CD4-positive, alpha-beta T cell treated with Interleukin-2 at 100 ng/mL for 4 hours (primary cell): ENCODE data around the gene RENBP.

Source experiments
- DNase-seq: peaks from one replicate; pipeline ENCODE4 v3.0.0-alpha.2; 2020; ENCODE audit warnings: low spot score

The RENBP gene

DNA sequence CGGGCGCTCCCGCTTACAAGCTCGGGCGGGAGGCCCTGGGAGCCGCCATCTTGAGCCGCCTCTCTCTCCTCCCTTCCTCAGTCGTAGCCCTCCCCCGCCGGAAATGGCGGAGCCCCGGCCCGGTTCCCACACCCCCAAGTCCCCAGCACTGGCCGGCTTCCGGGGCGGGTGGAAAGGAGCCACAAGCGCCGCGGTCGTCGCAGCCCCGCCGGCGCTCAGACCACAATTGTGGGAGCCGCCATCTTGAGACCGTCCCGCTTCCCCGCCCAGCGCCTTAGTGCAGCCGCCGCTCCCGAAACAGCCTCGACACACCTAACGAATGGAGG lies 26.6 kb upstream of the RENBP start:
- DNase-seq = peak; percentile 88

DNA sequence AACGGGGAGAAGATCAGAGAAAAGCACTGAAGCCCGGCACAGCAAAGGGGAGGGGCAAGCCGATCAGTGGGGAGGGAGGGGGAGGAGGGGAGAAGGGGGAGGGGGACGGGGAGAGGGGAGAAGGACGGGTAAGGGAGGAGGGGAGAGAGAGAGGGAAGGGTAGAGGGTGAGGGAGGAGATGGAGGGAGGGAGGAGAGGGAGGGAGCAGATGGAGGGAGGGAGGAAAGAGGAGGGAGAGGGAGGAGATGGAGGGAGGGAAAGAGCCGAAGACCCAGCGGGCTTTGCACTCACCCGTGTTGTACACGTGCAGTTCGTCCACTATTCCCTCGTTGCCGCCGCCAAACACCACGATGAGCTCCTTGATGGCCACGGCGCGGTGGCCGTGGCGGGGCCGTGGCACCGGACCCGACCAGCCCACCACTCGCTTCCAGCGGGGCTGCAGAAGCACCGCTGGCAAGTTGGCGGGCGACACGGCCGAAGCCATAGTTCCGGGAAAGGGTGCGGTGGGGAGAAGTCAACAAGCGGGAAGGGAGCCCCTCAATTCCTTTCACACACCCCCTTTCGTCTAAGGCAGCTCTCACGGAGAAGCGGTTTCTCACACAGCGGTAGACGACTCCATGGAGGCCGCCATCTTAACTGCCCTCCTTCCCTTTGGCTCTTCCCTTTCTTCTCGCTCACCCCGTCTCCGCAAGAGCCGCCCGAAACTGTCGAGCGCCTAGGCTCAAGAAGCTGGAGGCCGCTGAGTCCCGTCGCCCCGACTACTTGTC lies 26.1 kb upstream of the RENBP start:
- DNase-seq = peak; percentile 19

DNA sequence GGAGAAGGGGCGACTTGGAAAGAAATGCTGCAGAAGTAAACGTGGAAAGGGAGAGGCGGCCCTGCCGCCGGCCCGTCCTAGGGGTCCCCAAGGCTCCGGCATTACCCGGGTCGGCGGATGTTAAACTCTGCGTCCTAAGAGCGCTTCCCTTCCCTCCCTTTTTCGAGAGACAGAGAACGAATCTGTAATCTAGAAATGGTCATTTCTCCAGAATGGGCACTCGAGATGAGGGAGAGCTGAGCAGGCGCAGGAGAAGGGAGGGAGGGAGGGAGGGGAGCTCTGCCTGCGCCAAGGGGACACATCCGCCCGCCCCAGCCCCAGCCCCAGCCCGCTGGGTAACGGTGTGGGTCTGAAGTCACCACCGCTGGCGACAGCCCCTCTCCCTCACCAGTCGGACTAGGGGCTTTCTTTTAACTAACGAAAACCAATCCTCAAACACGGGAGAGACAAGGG lies 25.5 kb upstream of the RENBP start:
- no peak for DNase-seq

- no peak for DNase-seq
These were observed 24.9 kb upstream of the RENBP start for GRCh38 chrX:153969125-153969903.

- DNase-seq = peak; percentile 39
These were observed 24.3 kb upstream of the RENBP start for GRCh38 chrX:153968754-153969124.

DNA sequence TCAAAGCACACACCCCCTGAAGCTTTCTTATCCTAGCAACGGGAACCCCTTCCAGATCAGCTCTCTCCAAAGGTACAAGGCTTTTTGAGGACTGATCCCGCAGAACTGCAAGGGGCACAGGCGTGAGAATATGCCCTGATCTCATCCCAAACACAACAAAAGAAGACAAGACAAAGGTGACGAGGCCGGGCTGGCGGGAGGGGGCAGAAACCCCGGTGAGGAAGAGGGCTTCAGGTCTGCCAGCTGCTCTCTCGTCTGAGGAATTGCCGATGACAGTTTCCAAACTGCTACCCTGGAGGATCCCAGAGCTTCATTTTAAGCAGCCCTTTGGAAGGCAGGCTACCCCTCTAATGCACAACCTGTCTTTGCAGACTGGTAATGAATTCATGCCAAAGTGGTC lies 23.8 kb upstream of the RENBP start:
- DNase-seq = no peak

DNA sequence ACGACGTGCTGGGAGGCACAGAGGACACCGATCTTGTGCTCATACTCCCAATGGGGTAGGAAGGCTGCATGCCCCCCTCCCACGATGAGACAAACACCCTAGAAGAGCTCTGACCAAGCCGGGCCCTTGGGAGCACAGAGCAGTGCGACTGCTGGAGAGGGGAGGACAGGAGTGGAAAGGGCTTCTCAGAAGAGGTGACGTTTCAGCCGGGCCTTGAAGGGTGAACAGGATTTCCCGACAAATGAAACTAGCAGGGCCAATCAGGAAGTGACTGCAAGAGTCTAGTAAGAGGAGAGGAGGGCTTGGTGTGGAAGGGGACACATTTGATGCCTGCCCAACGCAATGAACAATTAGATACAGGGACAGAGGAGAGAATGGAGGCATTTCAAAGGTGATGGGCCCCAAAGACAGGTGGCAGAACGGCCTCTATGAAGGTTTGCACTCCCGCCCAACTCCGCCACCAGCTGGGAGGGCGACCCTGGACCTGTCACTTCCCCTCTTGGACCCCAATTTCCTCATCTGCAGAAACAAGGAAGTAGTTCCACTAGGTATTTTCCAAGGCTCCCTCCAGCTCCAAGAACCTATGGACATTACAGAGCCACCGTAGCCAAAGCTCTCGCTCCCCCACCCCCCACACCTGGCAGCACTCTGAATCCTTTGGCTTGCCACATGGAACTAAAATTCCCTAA lies 23.2 kb upstream of the RENBP start:
- DNase-seq = peak; percentile 41

DNA sequence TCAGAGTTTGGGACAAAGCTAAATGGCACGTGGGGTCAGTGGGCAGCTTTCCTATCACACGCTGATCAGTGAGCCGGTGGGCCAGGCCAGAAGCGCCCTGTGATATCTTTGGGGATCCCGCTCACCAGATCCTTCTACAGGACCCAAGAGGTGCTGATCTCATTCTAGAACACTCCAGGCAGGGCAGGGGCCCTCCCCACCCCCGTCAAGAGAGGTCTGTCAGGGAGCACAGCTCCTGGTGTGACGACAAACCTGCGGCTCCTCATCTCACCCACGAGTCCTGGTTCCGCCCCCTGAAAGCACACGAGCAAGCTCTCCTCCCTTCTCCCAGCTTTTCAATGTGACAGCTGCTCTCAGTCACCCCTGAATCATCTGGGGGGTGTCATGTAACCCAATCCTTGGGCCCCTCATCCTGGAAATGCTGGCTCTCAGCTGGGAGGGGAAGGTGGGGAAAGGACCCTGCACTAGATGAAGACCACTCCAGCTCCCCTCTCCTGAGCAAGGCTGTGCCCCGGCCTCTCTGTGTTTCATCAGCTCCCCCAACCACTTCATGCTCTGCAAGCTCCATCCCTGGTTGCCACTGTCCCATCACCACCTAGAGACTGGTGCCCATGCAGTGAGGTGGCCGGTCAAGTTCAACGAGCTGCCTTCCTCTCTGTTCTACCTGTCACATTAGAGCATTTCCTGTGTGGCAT lies 22.5 kb upstream of the RENBP start:
- DNase-seq = no peak

- DNase-seq = no peak
These were observed 21.8 kb upstream of the RENBP start for GRCh38 chrX:153966283-153966688.

GRCh38 chrX:153965406-153965805 lies 21.0 kb upstream of the RENBP start:
- DNase-seq = no peak

DNA sequence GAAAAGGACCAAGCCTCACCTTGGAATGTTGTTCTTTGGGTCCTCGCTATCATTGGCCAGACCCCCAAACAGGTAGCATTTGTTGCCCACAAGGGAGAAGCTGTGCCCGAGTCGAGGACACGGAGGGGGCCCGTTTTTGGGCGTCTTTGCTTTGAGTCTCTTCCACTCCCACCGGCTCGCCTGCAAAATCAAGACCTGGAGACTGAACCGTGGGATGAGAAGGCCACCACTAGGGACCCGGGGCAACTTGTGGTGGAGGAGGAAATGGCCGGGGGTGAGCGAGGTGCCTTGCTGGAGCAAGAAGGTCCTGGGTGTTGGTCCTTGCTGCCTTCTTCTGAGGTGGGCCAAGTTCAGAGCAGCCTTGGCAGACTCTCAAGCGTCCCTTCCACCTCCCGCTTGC lies 19.7 kb upstream of the RENBP start:
- no peak for DNase-seq

DNA sequence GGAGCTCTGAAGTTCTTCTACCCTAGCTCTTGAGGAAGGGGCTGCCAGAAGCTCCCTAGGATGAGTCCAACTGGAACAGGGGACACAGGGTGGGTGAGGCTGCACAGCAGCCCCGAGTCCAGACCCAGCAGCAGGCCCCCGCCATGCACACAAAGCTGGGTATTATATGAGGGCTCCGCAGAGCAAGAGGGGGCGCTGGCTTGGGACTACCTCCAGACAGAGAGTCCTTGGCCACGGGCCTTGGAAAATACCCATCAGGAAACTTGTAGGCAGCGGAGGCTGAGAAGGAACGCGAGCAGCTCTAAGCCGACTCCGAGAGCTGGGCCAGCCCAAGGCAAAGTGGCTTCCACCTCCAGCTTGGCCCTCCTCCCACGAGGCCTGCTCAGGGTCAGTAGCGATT lies 19.1 kb upstream of the RENBP start:
- no peak for DNase-seq

DNA sequence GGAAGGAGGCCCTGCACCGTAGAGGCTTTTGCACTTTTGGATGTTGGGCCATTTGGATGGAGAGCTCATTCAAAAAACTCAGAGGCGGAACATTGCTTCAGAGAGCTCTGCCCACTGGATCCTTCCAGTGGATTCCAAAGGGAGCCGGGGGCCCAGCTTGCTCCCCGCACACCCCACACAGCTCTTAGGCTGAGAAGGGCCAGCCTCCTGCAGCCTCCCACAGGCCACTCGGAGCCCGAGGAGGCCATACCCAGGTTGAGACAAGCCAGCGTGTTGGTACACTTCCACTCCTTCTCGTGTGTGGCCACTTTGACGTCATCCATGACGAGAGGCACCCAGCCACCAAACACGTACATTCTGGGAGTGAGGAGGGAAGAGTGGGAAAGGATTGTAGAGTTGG lies 16.8 kb upstream of the RENBP start:
- DNase-seq = no peak

DNA sequence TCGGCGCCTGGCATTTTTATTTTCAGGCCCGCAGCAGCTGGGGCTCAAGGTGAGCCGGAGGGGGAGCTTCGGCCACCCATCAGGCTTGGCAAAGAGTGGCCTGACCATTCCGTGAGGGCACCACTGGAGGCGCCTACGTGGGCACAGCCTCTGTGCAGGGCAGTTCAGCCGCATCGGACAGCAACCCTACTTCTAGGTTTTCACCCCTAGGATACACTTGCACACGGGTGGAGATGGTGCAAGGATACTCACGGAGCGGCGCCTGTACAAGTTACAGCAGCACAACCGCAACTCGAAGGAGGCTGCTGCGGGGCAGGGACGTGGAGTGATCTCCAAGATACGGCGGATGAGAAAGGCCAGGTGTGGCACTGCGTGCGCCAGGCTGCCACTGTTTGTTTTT lies 16.3 kb upstream of the RENBP start:
- DNase-seq = no peak

DNA sequence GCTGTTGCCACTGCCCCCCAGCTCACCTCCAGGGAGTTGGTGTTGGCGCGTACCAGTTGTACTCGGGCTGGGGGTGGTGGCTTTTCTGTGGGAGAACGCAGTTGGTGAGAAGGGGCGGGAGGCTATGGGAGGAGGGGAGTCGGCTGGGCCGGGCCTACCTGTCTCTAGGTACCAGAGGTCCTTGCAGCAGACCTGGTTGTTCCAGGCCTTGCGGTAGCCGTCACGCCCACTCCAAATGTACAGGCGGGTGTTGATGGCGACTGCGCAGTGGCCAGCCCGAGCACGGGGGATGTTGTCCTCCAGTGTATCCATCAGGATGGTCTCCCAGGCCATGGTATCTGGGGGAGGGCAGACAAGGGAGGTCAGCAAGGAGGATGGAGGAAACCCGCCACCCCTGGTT lies 15.6 kb upstream of the RENBP start:
- no peak for DNase-seq

DNA sequence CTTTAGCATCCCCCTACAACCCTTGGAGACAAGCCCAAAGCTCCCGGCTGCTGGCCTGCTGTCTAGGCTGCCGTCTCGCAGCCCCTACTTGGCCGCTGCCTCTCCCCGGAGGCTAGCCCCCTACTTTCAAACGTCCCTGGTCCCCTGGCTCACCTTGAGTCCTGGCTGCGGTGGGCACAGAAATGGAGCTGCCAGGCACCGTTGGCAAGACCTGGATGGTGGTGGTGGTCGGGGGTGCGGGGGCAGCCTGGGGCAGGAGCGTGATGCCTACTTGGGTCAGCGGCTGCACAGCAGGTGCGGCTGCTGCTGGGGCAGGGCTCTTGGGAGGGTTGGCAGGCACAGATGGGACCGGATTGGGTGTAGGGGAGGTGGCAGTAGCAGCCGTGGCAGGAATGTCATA lies 15.2 kb upstream of the RENBP start:
- DNase-seq = no peak

DNA sequence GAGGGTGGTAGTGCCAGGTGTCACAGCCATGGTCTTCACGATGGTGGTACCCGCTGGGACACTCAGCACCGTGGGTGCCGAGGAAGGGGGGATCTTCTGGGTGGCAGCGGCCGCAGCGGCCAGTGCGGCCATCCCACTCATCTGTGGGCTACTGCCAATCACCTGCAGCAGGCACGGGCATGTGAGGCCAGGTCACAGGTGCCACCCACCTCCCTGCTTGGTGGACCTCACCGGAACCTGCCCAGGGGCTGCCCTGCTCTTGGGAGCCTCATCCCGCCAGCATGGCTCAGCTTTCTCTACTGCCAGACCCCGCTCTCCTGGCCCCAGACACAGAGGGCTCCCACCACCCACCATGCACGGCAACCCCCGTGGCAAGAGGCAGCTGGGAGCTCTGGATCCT lies 14.2 kb upstream of the RENBP start:
- no peak for DNase-seq

DNA sequence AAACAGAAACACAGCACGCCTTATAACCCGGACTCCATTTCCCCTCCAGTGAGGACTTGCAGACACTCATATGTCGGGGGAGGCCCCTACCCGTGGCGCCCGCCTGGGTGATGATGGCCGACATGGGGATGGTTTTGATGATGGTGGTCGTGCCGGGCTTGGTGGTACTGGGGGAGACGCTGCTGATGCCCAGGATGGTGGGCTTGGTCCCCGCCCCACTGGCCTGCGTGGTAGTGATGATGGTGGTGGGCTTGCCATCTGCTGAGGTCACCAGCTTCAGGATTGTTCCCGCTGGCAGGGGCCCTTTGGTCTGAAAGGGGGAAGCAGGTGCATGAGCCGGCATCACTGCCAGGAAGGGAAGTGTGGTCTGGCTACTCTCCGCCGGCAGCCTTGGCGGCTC lies 12.8 kb upstream of the RENBP start:
- DNase-seq = no peak

- DNase-seq = no peak
These were observed 11.8 kb upstream of the RENBP start for GRCh38 chrX:153956044-153956907.

DNA sequence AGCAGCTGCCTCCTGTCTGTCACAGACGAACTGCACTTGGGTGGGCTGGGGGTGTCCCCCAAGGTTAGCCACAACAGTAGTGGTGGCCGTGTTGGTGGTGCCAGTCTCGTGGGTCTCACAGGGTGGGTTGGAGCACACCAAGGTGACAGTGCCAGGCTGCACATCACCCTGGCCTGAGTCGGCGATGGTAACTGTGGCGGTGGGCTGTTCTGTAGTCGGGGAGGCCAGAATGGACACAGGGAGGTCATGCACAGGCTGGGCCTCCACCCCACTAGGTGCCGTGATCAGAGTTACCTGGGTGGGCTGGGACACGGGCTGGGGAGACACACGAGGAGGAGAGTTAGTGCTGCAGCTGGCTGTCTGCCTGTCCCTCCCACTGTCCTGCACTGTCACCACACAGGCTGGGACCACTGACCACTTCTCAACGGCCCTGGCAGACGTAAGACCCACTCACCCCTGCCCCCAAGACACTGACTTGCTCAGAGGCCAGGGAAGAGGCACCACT lies 10.8 kb upstream of the RENBP start:
- DNase-seq = no peak

GRCh38 chrX:153954558-153955227 lies 10.2 kb upstream of the RENBP start:
- no peak for DNase-seq
